Skin epidermis (tissue), 12 donors: ENCODE data around the gene TAF1A.

ENCODE experiments used
- H3K27ac ChIP-seq, 21 experiments: fragments of 200-600 bp; sonication (generic) in 11 of 21; one replicate each; pipeline ENCODE4 v1.5.0; 2020; ENCODE audit warnings: mild to moderate bottlenecking in 3 of 21, inconsistent platforms in 2 of 21, moderate library complexity in 2 of 21
- H3K4me3 ChIP-seq, 7 experiments: fragments of 200-600 bp; sonication (generic) in 2 of 7; one replicate each; pipeline ENCODE4 v1.5.0; 2020; ENCODE audit warnings: inconsistent platforms in 2 of 7, mild to moderate bottlenecking in 2 of 7, moderate library complexity in 1 of 7

The TAF1A gene

DNA sequence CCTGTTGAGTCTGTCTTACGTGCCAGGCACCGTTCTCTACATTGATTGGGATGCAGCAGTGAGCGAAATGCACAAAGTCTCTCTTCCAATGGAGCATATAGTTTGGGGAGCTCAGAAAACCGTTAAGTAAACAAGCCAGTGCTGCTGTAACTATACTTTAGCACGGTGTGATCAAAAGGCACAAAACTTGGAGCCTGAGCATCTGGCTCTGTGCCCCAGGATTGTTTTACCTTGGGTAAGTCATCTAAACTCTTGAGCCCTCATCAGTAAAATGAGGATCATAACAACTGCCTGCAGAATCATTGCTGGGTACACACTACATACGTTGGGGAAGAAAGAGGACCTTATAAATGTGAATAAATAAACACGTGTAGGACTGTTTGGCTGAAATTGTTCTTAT is 43.6 kb downstream of the TAF1A start:
- Histone ChIP-seq H3K27ac (no peak overlapping the region), H3K4me3 (no peak overlapping the region)

DNA sequence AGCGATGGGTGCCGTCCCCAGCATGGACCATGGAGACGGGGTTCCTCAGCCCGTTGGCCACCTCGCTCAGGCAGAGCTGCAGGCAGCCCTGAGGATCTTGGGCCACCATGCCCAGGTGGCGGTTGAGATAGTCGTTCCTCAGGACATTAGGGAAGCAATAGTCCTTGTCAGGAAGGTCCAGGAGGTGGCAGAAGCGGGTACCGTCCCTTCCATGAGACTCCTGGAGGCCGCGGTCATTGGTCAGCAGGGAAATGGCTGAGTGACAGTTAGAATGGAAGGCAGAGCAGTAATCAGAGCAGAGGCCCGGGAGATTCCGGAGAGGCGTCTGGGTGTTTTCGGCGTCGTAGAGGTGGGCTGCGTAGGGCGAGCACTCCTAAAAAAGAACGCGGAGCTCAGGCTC is 45.9 kb downstream of the TAF1A start:
- no peak overlapping the region for H3K27ac ChIP-seq
- no peak overlapping the region for H3K4me3 ChIP-seq

DNA sequence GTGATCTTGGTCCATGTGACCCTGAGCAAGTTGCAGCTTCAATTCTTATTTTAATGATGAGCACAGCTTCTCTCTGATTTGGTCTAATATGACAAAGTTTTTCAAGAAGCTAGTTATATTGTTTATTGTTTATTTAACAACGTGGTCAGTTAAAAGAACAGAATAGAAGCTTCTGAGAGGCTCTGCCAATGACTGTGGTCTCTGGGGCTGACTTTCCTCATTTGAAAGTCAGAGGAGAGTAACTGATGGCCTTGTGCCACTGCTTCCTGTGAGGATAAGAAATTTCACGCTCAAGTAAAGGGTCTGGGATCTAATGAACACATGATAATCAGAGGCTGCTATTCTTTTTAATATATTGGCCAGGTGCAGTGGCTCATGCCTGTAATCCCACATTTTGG is 49.1 kb downstream of the TAF1A start:
- no peak overlapping the region for H3K4me3 ChIP-seq
- no peak overlapping the region for H3K27ac ChIP-seq

DNA sequence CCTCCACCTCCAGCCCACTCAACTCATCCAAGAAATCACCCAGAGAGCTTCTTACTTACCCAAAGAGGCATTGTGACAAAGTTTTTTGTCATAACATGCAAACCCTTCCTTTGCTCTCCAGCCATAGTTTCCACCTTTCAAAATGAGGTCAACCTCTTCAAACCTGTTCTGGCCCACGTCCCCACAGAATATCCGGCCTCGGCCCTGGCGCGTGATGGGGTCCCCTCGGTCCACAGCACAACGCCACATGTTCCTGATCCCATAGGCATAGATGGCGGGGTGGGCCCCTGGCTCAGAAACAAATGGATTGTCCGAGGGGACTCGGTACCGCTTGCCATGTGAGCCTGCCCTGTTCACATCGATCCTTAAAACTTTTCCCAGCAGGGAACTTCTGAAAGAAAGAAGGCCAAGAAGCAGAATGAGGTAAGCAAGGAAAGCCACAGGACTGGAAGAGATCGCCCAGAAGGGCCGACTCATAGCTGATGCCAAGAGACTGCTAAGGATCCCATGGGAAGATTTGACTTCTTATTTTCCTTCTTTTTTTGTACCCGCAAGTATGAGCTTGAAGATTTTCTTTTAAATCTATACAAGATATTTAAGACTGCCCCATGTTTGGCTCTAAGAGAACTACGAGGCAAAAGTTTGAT is 49.7 kb downstream of the TAF1A start:
- Histone ChIP-seq H3K27ac (no peak overlapping the region), H3K4me3 (no peak overlapping the region)

DNA sequence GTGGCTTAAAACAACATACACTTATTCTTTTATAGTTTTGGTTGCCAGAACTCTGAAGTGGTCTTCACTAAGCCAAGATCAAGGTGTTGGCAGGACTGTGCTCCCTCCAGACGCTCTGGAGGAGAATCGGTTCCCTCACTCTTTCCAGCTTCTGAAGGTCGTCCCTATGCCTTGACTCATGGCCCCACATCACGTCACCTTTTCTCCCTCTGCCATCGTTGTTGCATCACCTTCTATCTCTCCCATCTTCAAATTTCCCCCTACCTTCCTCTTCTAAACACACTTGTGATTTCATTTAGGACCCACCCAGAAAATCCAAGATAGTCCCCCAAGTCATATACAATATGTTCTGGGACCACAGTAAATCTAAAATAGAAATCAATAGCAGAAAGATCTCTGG is 54.3 kb downstream of the TAF1A start:
- Histone ChIP-seq H3K27ac (no peak overlapping the region), H3K4me3 (no peak overlapping the region)

DNA sequence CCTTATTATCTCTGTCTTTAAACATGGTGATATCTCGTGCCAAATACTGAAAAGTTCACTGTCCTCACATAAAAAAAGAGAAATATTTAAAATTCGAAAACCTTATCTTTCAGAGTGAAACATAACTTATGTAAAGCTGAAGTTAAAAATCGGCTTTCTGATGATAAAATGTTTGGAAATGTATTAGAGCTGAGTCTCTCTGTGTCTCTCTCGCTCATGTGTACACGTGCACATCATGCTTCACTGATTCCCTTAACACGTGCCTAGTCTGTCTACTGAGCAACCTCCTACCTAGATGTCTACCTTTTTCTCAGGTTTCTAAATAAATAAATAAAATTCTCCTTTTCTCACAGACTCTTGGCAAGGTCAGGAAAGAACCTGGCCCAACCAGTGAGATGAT is 58.9 kb downstream of the TAF1A start:
- Histone ChIP-seq H3K27ac (no peak overlapping the region), H3K4me3 (no peak overlapping the region)

DNA sequence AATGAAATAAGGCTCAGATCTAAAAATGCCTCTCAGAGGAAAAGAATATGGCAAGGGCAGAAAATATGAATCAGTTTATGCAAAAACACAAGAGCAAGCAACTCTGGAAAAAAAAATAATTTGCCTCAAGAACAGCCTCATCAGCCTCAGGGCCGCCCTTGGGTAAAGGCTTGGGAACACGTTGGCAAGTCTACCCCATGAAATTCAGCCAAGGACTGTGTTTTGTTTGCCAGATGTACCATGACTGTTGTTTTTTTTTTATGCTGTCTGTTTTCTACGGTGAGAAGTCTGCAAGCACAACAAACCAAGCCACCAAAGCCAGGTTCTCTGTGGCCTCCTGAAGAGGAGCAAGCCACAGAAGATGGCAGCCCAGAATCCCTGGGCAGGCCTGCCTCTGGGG is 59.8 kb downstream of the TAF1A start:
- H3K27ac ChIP-seq = no peak overlapping the region
- no peak overlapping the region for H3K4me3 ChIP-seq

DNA sequence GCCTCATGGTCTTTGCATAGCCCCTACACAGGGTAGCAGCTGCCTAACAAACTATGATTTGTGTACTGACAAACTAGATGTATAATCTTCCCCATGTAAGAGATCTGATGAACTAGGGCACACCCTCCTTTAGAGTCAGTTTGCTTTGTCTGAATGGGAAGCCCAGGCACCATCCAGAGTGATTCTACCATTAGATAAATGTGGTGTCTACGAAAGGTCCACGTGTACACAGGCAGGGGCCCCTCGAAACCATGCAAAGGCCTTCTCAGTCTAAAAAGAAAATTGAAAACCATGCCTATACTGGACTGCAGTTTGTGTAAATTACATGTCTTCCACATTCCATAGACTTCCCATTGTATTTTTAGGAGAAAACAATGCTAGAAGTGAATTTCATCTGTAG is 60.6 kb downstream of the TAF1A start:
- Histone ChIP-seq H3K4me3 (no peak overlapping the region), H3K27ac (no peak overlapping the region)

DNA sequence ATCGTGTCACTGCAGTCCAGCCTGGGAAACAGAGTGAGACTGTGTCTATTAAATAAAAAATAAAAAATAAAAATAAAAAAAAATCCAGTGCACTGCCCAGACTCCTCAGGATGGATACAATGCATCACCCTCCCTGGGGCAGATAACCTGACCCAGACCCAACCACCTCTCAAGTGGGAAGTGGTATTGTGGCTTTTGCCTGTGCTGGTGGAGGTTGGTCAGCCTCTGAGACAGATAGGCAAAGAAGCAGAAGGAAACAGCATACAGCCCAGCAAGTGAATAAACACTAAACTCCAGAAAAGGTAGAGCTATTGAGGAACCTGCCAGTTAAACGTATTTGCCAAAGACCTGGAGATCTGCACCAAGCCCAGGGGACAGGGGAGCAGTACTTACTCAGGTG is 63.8 kb downstream of the TAF1A start:
- Histone ChIP-seq H3K4me3 (no peak overlapping the region), H3K27ac (no peak overlapping the region)

DNA sequence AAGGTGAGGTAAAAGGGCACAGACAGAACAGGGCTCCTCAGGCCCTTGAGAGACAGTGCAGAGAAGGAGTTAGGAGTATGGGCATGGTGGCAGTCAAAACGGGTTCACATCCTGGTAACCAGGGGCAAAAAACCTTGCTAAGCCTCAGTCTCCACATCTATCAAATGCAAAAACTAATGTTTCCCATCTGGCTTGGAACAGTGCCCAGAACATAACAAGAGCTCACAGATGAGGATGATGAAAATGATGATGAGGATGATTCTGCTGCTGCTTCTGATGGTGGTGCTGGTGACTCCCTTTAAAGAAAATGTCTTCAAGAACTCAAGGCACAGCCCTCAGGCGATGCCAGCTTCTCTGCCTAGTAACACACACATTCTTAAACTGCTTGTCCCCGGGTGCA is 65.9 kb downstream of the TAF1A start:
- H3K27ac ChIP-seq = no peak overlapping the region
- H3K4me3 ChIP-seq = no peak overlapping the region

DNA sequence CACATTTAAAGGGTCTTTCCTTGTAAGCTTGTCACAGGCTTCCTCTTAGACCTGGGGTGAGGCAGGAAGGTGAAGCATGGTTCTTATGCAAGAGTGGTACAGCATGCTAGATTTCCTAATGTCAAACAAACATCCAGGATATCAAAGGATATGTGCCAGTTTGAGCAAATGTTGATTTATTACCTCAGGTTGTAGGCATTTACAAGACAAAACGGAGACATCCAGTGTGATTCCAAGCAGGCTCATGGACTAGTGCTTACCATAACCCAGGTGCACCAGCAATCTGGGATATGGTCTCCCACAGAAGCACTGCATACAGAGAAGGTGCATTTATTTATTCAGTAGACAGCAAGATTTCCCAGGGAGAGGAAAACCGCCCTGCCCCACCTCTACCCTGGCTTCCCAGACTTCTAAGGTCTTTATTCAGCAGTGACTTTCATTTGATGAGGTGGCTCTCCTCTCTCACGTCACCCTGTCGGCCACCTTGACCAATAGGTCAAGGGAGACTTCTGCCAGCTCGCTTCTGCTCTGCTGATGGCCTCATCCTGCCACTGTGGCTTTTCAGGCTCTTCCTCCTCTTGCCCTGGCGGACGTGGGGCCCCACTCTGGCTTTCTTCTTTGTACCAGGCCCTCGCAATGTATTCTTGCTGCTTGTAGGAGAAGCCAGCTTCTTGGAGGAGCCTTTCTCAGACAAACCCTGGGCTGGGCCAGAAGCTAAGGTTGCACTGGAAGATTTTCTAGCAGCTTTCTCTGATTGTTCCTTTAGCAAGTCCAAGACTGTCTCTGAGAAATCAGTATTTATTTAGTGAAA is 67.4 kb downstream of the TAF1A start:
- H3K27ac ChIP-seq = no peak overlapping the region

DNA sequence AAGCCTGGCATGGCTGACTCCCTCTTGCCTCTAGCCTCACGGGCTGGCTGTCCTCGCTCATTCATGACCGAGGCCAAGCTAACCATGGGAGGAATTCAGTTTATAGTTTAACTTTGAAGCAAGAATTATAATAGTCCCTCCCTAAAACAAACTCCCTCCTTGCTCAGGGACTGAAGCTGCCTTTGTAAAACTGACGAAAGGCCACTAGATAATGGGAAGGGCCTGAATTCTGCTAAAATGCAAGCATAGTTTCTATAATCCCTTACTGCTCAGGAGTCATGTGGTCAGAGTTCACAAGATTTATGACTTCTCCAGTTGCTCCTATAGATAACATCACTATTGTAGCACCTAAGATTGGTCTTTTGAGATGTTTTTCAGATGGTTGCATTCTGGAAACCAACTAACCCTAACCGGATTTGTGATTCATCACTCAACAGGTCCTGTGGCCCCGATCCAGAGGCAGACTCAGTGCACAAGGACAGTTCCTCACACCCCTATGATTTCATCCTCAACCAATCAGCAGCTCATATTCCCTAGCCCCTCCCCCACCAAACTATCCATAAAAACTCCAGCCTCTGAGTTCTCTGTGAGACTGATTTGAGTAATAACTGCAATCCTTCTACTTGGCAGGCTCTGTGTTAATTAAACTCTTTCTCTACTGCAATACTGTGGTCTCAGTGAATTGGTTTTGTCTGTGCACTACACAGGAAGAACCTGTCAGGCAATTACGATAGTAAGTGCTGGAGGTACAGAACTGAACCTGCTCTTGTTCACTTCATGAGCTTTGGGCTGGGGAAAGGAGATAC is 68.2 kb downstream of the TAF1A start:
- Histone ChIP-seq H3K27ac (no peak overlapping the region), H3K4me3 (no peak overlapping the region)

More for the DNA sequence above, 67.4 kb downstream of the TAF1A start:
- H3K4me3 ChIP-seq = no peak overlapping the region
